Stomach (tissue), 9 donors: ENCODE results near the gene GOLGB1. TPM values are rescaled to one million over a fixed set of nuclear protein-coding genes. Genes with fewer than 3 reads are reported as not detected.

Experiments
- DNase-seq, 2 donors: peaks; one replicate each; pipeline versions ENCODE4 v3.0.0 to v3.0.0-alpha.2; 2013 to 2019
- H3K27ac ChIP-seq, 5 donors: fragments of 200-600 bp in 4 of 5; sonication (generic) in 4 of 5; one replicate each; pipeline ENCODE4 v1.5.1; 2013 to 2019; ENCODE audit warnings: mild to moderate bottlenecking in 1 of 5, moderate library complexity in 1 of 5
- H3K27me3 ChIP-seq, 3 donors: fragments of 200-600 bp; sonication (generic); one replicate each; pipeline ENCODE4 v1.5.1; 2017 to 2019; ENCODE audit warnings: mixed run types in 1 of 3
- H3K36me3 ChIP-seq, 4 donors: fragments of 200-600 bp; sonication (generic); 1 replicate in 3 of 4; 2 replicates in 1 of 4; pipeline ENCODE4 v1.5.1; 2016 to 2019
- H3K4me1 ChIP-seq, 4 donors: fragments of 200-600 bp; sonication (generic); one replicate each; pipeline ENCODE4 v1.5.1; 2016 to 2019
- H3K4me3 ChIP-seq, 4 donors: fragments of 200-600 bp; sonication (generic) in 3 of 4; one replicate each; pipeline ENCODE4 v1.5.1; 2016 to 2019; ENCODE audit warnings: mild to moderate bottlenecking in 1 of 4
- H3K9me3 ChIP-seq, 4 donors: fragments of 200-600 bp; sonication (generic); one replicate each; pipeline ENCODE4 v1.5.1; 2016 to 2019
- EP300 ChIP-seq: sonication (generic); formaldehyde crosslinking; IDR thresholded peaks from one replicate; pipeline ENCODE4 v1.6.1; 2017; ENCODE audit warnings: antibody characterized with exemption
- POLR2A ChIP-seq, 4 donors: fragments of 450-650 bp; IDR thresholded peaks; one replicate each; pipeline ENCODE4 v1.6.1; 2016; ENCODE audit warnings: antibody characterized with exemption in 4 of 4, control low read depth in 2 of 4, mild to moderate bottlenecking in 1 of 4, moderate library complexity in 1 of 4
- POLR2AphosphoS5 ChIP-seq, 3 donors: sonication (generic); formaldehyde crosslinking; IDR thresholded peaks; one replicate each; pipeline ENCODE4 v1.6.1; 2016; ENCODE audit warnings: antibody characterized with exemption in 3 of 3
- WGBS, 5 donors: extraction: QIAGEN DNeasy Blood & Tissue Kit in 3 of 5; methylation state at CpG; one replicate each; pipeline versions ENCODE4 v1.1.5 to v1.1.7; 2013 to 2018; 5-methylcytosine and 5-hydroxymethylcytosine counted together
- intact Hi-C: fragments of 100-400 bp; cut with DNase I; formaldehyde crosslinking; loops from one replicate; pipeline ENCODE4 v1.15.1; 2023; ENCODE audit warnings: low total_unique reads
- polyA plus RNA-seq, 3 donors: library from polyadenylated mRNA; stranded (reverse); fragments of 200-250 nt; gene quantifications; one replicate each; pipeline ENCODE4 v1.2.3, GENCODE V29; 2013
- total RNA-seq, 5 donors: library from RNA; depleted of rRNA; stranded (reverse); fragments of >200 nt; gene quantifications; one replicate each; pipeline versions ENCODE4 v1.1.0 to v1.2.3, GENCODE V29; 2014 to 2016
- TF ChIP-seq, protein P1 (sequence below), 7 experiments: fragments of 450-650 bp in 4 of 7; fragments of 200-600 bp in 3 of 7; sonication (generic) in 3 of 7; IDR thresholded peaks; one replicate each; pipeline ENCODE4 v1.5.1; 2016 to 2019; ENCODE audit warnings: antibody characterized with exemption in 7 of 7, control low read depth in 2 of 7, mild to moderate bottlenecking in 1 of 7
- donor health status: healthy with polysubstance abuse.
- donor health status: Bipolar disorder and iron deficiency.
- donor health status: healthy.

Gene GOLGB1
- total and polyA plus RNA-seq, 8 donors: 6.7 to 81.1 (median 56.2) TPM

DNA sequence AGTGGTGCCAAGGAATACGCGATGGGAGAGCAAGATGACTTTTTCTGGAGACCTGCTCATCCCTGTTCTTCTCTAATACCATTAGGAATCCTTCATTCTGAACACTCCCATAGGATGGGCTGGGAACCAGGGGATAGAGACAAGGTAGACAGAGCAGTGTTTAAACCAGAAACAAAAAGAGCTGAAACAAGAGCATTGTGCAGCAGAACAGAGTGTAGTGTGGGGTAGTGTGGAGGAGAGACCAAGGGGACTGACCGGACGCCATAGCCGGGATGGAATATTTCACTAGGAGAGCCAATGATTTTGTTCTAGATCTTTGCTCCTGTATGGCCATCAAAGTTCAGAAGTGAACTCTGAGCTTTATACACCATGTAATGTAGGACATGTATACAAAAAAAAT lies 104.5 kb downstream of the GOLGB1 start:
- H3K4me1 ChIP-seq: peaks cover 0 to 4% (median 0%) of the 10 kb centered on the region in 4 donors
- TF ChIP-seq POLR2AphosphoS5 (IDR thresholded peaks at IDR 0.05) (no peak), EP300 (no peak), POLR2A (IDR thresholded peaks at IDR 0.05) (no peak)
- TF ChIP-seq, protein P1, sequence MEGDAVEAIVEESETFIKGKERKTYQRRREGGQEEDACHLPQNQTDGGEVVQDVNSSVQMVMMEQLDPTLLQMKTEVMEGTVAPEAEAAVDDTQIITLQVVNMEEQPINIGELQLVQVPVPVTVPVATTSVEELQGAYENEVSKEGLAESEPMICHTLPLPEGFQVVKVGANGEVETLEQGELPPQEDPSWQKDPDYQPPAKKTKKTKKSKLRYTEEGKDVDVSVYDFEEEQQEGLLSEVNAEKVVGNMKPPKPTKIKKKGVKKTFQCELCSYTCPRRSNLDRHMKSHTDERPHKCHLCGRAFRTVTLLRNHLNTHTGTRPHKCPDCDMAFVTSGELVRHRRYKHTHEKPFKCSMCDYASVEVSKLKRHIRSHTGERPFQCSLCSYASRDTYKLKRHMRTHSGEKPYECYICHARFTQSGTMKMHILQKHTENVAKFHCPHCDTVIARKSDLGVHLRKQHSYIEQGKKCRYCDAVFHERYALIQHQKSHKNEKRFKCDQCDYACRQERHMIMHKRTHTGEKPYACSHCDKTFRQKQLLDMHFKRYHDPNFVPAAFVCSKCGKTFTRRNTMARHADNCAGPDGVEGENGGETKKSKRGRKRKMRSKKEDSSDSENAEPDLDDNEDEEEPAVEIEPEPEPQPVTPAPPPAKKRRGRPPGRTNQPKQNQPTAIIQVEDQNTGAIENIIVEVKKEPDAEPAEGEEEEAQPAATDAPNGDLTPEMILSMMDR (IDR thresholded peaks at IDR 0.05): no peak
- no peaks in the 10 kb centered on the region for H3K9me3 ChIP-seq
- no peak overlapping the region for H3K27ac ChIP-seq
- intact Hi-C loops: no loop called here
- H3K4me3 ChIP-seq: no peak overlapping the region
- WGBS, 5 donors: 91 to 99% (median 97%) methylated on average over 5 of the region's 5 CpGs
- peaks cover 0 to 43% (median 29%) of the 10 kb centered on the region in 4 donors for H3K36me3 ChIP-seq
- no peaks in the 10 kb centered on the region for H3K27me3 ChIP-seq
- no peak for DNase-seq

DNA sequence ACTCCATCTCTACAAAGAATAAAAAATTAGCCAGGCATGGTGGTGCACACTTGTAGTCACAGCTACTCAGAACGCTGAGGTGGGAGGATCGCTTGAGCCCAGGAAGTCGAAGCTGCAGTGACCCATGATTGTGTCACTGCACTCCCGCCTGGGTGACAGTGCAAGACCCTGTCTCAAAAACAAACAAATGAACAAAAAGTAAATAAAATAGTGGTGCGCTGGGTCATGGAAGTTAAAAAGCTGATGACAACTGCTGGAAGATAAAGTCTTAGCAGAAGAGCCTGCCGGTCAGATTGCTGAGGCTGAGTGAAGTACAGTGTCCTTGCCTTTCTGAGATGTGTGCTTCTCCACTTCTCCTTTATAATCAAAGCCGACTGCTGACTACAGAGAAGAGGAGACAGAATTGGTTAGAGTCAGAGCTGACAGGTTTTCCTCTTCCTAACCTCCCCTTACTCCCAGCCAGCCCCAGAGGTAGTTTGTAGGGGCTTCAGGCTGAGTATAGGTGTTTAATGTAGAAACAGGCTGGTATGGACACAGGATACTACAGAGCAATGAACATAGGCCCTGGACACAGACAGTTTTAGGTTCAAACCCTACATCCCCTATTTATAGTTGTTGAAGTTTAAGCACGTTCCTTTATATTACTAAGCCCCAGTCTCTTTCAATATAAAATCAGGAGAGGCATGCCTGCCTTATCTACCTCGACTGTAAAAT lies 106.8 kb downstream of the GOLGB1 start:
- peaks cover 0 to 48% (median 31%) of the 10 kb centered on the region in 4 donors for H3K36me3 ChIP-seq
- no peaks in the 10 kb centered on the region for H3K27me3 ChIP-seq
- H3K27ac ChIP-seq: no peak overlapping the region
- H3K9me3 ChIP-seq: no peaks in the 10 kb centered on the region
- DNase-seq: no peak
- no peaks in the 10 kb centered on the region for H3K4me1 ChIP-seq
- intact Hi-C loops: no loop called here
- H3K4me3 ChIP-seq: no peak overlapping the region
- WGBS, 5 donors: 73 to 85% (median 80%) methylated on average over 9 of the region's 9 CpGs
- TF ChIP-seq POLR2A (IDR thresholded peaks at IDR 0.05) (no peak), POLR2AphosphoS5 (IDR thresholded peaks at IDR 0.05) (no peak), EP300 (no peak)
- TF ChIP-seq, protein P1 (IDR thresholded peaks at IDR 0.05): no peak

DNA sequence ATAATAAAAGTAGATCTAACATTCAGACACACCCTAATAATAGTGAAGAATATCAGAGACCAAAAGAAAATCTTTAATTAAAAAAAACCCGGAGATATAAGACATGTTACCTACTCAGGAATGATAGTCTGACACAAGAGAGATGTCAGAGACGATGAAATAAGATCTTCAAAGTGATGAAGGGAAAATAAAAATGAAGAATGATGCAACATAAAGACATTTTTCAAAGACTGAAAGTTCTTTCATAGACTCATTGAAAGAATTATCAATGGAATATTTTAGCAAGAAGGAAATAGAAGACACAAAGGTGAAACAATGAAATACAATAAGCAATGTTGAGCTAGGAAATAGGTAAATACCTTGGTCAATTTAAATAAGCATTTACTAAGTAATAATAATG lies 108.4 kb downstream of the GOLGB1 start:
- no peaks in the 10 kb centered on the region for H3K4me1 ChIP-seq
- H3K9me3 ChIP-seq: no peaks in the 10 kb centered on the region
- 90 to 96% (median 95%) methylated on average over 2 of the region's 2 CpGs for WGBS, 5 donors
- intact Hi-C loops: no loop called here
- no peak overlapping the region for H3K27ac ChIP-seq
- no peak overlapping the region for H3K4me3 ChIP-seq
- TF ChIP-seq POLR2AphosphoS5 (IDR thresholded peaks at IDR 0.05) (no peak), POLR2A (IDR thresholded peaks at IDR 0.05) (no peak), EP300 (no peak)
- TF ChIP-seq, protein P1 (IDR thresholded peaks at IDR 0.05): no peak
- H3K27me3 ChIP-seq: no peaks in the 10 kb centered on the region
- H3K36me3 ChIP-seq: peaks cover 0 to 56% (median 39%) of the 10 kb centered on the region in 4 donors
- DNase-seq: no peak

DNA sequence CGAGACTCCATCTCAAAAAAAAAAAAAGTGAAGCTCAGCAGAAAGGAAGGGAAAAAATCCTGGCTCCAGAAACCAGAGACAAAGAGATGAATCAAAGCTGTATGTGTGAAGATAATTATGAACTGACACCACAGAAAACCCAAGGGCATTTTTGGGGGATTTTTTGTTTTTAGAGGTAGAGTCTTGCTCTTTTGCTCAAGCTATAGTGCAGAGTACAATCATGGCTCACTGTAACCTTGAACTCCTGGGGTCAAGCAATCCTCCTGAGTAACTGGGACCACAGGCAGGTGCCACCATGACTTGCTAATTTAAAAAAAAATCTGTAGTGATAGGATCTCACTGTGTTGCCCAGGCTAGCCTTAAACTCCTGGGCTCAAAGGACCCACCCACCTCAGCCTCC lies 111.6 kb downstream of the GOLGB1 start:
- intact Hi-C loops: no loop called here
- 78 to 100% (median 94%) methylated on average over 1 of the region's 1 CpG for WGBS, 5 donors
- TF ChIP-seq POLR2AphosphoS5 (IDR thresholded peaks at IDR 0.05): no peak
- no peak for TF ChIP-seq EP300
- TF ChIP-seq, protein P1 (IDR thresholded peaks at IDR 0.05): no peak
- no peak for TF ChIP-seq POLR2A (IDR thresholded peaks at IDR 0.05)

More for the DNA sequence above, 111.6 kb downstream of the GOLGB1 start:
- Histone ChIP-seq H3K9me3 (no peaks in the 10 kb centered on the region), H3K4me3 (no peak overlapping the region), H3K27ac (no peak overlapping the region), H3K4me1 (no peaks in the 10 kb centered on the region), H3K27me3 (no peaks in the 10 kb centered on the region), H3K36me3 (peaks cover 0 to 65% (median 50%) of the 10 kb centered on the region in 4 donors)
- DNase-seq: no peak
